GM12874 (cell line): Measurements from ENCODE around the gene RSPO4.

Experiments used
- TF ChIP-seq, protein P1 (sequence below): IDR thresholded peaks from 2 replicates; pipeline ENCODE4 v1.5.1; 2011; ENCODE audit warnings: low read depth, mild to moderate bottlenecking, control low read depth, low read length, moderate library complexity; ENCODE audit not compliant: insufficient read depth

The RSPO4 gene

DNA sequence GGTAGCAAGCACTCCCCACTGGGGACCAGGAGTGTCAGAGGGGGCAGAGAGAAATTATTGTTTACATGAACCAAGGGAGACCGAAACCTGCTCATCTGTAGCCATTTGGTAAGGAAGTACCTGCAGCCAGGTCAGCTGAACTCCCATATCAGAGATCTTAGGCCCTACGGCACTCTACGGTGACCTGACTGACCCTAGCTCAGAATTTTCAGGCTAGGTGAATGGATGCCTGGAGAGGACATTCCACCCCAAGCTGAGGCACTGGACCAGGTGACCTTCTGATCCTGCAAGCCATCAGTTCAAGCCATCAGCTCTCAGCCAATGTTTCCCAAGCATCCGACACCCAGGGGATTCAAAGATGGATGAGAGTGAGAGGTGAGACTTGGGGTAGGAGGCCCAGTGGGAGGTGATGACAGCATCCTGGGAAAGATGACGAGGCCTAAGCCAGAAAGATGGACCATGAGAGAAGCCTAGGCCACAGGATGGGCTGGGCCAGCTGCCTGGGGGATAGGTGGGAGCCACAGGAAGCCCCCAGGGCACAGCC lies 88.7 kb downstream of the RSPO4 start:
- TF ChIP-seq, protein P1, sequence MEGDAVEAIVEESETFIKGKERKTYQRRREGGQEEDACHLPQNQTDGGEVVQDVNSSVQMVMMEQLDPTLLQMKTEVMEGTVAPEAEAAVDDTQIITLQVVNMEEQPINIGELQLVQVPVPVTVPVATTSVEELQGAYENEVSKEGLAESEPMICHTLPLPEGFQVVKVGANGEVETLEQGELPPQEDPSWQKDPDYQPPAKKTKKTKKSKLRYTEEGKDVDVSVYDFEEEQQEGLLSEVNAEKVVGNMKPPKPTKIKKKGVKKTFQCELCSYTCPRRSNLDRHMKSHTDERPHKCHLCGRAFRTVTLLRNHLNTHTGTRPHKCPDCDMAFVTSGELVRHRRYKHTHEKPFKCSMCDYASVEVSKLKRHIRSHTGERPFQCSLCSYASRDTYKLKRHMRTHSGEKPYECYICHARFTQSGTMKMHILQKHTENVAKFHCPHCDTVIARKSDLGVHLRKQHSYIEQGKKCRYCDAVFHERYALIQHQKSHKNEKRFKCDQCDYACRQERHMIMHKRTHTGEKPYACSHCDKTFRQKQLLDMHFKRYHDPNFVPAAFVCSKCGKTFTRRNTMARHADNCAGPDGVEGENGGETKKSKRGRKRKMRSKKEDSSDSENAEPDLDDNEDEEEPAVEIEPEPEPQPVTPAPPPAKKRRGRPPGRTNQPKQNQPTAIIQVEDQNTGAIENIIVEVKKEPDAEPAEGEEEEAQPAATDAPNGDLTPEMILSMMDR = no peak

DNA sequence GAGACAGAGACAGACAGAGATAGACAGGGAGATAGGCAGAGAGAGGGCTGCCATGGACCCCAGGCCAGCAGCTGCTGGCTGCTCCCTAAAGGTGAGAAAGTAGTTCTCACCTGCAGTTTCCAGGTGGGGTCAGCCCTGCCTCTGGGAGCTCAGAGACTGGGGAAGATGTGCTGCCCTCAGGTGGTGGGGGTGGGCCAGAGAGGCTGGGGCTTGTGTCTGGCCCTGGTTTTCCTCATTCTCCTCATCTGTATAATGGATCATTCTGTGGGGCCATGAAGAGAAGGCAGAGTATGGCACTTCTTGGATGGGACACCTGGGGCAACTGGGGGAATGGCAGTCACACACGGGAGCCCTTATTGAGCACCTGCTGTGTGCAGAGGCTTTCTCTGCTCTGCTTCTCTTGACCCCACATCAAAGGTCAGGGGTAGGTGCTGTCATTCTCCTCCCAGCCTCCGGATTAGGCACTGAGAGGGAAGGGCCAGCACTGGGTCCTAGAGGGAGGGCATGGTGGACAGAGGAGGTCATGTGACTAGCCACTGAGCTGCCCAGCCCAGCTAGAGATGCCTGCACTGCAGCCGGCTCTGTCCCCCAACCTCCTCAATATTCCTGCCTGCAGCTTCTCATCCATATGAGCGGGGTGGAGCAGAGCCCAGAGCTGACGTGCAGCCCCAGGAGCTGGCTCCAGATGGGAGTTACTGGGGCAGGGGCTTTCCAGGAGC lies 90.1 kb downstream of the RSPO4 start:
- TF ChIP-seq, protein P1 = peak; percentile 12; the same call in 1 of the 2 replicates

DNA sequence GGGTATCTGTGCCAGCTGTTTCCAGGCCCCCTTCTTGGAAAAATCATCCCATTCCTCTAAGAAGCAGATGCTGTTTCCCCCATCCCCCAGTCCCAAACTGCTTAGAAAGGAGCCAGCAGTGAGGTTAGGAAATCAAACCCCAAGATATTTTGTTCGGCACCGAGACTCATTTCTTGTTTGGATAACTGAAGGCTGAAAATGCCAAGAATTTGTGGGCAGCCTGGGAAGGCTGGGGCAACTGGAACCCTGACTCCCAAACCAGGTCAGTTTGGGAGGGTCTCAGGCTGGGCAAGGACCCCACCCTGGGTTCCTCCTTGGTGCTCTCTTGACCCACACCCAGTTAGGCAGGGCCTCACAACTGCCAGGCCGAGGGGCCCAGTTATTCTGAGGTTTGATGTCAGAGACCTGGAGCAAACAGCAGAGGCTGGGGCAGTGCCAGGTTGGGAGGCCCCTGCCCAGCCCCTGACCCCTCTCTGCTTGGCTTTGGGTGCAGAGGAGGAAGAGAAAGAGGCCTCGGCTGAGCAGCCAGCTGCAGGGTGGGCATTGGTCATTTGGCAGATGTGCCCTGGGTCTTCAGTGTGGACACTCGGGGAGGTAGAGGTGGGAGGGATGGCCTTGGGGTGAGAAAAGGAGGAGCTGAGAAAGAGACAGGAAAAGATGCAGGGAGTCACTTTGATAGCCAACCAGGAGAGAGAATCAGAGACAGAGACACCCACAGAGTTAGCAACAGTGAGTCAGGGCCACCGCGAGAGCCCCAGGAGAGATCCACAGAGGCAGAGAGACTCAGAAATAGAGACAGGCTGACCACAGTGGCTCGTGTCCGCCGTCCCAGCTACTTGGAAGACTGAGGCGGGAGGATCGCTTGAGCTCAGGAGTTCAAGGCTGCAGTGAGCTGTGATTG lies 91.0 kb downstream of the RSPO4 start:
- TF ChIP-seq, protein P1 = no peak

DNA sequence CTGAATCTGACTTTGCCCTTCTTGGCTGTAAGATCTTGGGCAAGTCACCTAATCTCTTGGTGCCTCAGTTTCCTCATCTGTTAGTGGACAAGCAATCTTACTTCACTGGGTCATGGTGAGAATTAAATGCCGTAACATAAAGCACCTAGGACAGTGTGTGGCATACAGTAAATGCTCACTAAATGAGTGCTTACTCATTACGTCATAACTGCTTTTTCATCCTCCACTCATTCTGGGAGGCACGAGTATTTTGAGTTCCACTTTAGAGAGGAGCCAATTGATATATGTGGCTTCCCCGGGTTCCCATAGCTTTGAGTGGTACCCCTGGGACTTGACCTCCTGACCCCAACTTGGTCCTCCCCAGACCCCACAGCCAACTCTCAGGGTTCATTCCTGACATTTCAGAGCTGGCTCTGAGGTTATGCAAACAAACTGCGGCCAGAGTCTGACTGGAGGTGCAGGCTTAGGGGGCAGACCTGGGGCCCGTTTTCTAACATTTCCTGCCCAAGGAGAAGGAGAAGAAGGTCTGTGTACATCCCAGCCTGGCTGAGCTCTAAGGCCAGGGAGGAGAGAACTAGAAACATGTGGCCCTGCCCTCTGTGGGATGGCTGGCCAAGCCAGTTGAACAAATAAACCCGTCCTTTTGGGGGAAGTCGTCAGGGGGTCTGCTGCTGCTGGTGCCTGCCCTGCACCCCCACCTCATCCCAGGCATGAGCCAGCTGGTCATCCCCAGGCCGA lies 91.8 kb downstream of the RSPO4 start:
- TF ChIP-seq, protein P1 = no peak

DNA sequence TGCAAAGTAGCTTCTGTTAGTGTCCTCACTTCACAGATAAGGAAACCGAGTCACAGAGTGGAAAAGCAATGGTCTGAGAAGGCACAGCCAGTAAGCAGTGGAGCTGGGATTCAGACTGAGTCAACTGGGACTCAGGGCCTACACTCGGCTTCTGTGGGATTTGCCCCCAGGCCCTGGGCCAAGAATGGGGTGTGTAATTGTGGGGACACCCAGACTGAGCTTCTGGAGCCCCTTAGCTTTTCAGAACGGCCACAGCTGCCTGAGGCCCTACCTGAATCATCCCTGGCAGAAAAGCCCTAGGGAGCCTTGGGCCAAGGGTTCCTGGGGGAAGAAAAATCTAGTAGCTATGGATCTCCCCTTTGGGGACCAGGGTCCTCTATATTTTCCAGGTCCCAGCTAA lies 92.5 kb downstream of the RSPO4 start:
- TF ChIP-seq, protein P1 = no peak
